ENCODE results near the gene AMPD3.

AMPD3 gene

DNA sequence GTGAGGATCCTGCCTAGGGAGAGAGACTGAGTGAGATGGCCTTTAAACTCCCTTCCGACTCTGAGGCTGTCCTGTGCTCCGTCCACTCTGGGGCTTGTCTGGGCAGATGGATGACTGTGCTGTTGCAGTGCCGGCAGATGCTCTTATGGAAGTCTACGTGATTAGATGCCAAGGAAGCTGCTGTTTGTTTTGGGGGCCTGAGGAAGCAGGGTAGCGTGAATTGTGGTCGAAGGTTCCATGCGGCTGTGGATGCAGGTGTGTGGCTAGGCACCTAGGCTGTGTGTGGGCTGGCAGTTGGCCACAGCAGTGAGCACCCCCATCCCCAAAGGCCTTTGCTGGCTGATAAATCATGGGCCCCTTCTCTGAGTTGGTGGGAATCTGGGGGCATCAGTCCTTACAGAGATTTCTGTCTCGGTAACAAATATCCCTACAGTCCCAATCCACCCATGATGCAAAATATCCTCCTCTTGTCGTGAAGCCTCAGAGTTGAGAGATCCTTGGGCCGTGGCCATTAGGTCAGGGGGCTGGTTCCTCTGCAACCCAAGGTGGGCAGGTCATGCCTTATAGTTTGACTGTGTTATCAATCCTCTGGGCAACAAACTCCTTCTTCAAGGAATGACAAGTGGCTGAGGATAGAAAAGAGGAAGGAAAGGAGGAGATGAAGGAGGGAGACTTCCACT, 31.2 kb downstream of the AMPD3 start:
- H3K4me3 ChIP-seq (ENCODE audit: low read depth, low read length) = no peak overlapping the region

DNA sequence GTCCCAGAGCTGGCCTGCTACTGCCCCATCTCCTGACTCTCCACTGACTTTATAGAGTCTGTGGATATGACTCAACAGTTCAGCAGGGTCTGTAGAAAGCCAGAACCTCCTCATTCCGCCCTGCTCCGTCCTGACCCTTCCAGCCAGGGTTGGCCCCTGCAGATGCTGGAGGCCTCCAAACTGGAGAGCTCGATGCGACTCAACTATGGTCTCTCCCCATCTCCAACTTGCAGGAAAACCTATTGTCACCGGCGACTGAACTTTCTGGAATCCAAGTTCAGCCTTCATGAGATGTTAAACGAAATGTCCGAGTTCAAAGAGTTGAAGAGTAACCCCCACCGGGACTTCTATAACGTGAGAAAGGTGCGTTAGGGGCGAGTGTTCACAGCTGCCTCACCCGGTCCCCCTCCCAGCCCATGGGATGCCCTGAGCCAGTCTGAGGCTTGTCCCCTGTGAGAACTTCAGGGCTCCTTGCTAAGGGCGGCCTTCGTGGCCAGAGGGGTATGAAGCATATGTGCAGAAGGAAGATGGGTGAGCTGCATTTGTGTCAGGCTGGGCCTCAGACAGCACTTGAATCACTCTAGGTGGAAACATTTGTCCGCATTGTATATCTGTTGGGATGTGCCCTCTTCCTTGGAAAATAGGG, 32.1 kb downstream of the AMPD3 start:
- H3K4me3 ChIP-seq (ENCODE audit: low read depth, low read length) = no peak overlapping the region

DNA sequence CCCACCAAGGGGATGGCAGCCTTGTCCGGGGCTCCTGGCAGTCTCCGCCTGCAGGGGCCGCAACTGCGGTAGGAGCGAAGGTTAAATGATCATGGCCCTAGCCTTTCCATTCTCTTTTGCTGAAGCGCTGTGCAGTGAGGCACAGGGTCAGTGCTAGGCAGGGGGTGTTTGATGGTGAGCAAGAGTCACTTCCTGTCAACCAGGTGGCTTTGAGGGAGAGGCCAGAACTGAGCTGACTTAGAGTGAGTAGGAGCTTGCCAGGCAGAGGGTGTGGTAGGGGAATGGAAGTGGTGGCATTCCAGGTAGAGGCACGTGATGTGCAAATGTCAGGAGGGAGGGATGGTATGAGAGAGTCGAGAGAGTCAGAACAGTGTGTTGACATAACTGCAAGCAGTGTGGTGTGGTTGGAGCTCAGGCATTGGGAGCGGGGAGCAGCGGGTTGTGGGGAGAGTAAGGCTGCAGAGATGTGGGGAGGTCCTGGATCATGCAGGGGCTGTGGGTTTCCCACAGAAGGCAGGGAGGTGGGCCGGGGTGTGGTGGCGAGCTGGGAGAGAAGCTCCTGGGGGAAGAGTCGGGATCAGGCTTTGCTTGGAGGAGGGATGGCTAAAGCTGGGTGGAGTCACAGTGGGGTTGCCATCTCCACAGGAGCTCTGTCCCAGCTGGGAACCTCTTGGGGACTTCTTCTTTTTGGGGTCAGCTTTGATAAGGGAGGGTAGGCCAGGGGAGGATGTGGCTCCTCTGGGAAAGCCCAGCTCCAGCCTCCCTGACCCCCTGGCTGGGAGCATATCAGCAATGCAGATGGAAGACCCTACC, 33.3 kb downstream of the AMPD3 start:
- no peak overlapping the region for H3K4me3 ChIP-seq (ENCODE audit: low read depth, low read length)

DNA sequence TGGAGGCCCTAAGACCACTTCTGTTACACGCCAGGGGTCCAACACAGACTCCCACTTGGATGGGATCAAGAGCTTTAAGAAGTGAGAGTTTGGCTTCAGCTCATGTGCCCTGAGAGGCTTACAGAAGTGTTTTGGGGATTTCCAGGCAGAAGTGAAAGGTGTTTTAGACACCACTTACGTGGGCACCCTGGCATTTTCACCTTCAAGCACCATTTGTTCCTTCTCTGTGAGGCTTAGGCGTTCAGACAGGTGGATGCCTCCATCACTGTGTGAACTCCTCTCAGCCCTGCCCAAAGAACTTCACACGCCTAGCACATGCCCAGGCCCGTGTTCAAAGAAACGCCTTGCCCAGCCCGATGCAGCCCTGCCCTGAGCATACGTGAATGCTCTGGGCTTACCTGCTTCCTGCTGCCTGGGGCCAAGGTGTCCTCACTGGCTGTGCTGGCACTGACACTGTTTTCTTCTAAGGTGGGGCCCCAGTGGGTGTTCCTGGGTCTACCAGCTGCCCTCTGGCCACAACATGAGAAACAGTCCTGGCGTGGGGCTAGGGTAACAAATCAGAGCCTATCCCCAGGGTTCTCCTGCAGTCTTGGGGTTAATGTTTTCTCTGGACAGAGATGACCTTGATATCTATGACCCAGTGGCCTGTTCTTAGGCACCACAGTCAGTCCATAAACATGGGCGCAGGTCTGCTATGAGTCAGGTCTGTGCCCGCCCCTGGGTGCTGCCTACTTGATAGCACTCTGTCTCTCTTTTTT, 34.0 kb downstream of the AMPD3 start:
- H3K4me3 ChIP-seq (ENCODE audit: low read depth, low read length) = no peak overlapping the region

DNA sequence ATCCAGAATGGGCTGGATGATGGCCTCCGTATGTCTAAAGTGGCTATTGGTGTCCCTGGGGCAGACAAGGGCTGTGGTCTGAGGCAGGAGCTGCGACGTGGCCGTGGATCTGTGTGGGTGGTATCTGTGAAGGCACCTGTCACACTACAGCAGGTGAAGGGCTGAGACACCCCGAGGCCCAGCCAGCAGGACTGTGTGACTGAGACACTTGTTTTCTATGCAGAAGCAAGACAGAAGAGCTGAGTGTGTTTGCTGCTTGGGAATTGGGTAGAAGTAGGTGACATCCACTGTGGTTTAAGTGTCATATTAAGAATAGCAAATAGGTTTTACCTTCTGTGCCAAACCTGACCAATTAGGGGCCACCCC, 35.0 kb downstream of the AMPD3 start:
- H3K4me3 ChIP-seq (ENCODE audit: low read depth, low read length) = no peak overlapping the region

DNA sequence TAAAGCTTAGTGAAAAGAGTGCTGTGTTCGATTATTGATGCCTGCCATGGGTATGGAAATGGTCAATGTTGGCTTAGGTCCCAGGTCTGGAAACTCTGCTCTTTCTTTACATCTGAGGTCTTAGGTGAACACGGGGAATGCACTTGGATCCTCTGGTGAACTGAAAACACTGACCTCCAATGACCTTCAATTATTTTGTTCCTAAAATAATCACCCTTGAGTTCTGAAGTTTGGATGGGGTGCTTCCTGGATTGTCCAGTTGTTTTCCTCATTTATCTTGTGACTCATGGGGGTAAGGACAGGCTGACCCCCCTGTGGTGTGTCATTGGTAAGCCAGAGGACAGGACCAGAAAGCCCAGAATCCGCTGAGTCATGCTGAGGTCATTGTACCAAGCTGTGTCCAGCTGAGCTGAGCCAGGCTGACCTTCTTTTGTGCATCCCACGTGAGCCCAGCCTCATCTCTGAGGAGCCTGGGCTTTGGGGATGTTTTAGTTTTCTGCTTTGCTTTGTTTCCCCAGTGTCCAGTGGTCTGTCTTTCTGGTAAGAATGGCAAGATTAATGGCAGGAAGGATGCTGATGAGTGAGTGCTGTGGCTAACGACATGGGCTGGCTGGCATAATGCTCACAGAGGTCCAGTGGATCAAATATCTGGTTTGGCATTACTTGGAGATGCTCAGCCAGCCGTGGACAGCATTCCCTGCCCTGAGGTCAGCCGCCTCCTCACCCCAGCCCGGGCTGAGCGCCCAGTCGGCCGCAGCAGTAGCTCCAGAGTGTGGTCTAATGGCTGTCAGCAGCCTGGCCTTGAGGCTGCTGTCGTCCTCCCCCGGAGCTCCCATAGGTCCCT, 35.6 kb downstream of the AMPD3 start:
- no peak overlapping the region for H3K4me3 ChIP-seq (ENCODE audit: low read depth, low read length)

DNA sequence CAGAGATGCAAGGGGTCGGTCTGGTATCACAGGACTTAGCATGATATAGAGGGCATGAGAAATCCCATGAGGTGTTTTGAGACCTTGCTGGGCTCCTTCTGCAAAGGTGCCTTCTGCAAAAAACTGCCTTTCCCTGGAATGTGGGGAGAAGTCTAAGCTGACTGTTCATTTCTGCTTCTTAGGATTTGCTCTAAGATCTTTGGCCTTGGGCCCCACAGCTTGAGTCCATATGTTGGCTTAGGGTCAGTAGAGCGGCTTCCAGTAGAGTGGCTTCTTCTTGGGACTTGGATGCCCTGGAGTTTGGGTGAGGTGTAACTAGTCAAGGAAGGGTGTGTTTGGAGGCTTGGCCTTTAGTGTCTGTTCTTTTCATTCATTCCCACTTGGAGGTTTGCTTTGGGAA, 37.0 kb downstream of the AMPD3 start:
- H3K4me3 ChIP-seq (ENCODE audit: low read depth, low read length) = no peak overlapping the region

DNA sequence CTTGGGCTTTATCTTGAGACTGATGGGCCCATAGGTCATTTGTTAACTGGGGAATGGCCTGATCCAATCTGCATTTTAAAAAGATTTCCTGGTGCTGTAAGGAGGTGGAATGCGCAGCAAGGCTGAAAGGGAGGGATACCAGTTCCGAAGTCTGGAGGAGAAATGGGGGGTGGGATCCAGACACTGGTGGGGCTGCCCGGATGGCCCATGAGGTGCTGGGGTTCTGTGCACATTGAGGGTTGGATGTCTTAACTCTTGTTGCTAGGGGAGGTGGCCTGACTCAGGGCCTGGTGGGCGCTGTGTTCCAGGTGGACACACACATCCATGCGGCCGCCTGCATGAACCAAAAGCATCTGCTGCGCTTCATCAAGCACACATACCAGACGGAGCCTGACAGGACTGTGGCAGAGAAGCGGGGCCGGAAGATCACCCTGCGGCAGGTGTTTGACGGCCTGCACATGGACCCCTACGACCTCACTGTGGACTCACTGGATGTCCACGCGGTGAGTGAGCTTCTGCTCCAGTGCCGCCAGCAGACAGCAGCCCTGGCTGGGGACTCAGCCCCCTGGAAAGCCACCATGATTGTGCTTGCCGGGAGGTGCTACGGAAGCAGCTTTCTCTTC, 38.1 kb downstream of the AMPD3 start:
- no peak overlapping the region for H3K4me3 ChIP-seq (ENCODE audit: low read depth, low read length)

DNA sequence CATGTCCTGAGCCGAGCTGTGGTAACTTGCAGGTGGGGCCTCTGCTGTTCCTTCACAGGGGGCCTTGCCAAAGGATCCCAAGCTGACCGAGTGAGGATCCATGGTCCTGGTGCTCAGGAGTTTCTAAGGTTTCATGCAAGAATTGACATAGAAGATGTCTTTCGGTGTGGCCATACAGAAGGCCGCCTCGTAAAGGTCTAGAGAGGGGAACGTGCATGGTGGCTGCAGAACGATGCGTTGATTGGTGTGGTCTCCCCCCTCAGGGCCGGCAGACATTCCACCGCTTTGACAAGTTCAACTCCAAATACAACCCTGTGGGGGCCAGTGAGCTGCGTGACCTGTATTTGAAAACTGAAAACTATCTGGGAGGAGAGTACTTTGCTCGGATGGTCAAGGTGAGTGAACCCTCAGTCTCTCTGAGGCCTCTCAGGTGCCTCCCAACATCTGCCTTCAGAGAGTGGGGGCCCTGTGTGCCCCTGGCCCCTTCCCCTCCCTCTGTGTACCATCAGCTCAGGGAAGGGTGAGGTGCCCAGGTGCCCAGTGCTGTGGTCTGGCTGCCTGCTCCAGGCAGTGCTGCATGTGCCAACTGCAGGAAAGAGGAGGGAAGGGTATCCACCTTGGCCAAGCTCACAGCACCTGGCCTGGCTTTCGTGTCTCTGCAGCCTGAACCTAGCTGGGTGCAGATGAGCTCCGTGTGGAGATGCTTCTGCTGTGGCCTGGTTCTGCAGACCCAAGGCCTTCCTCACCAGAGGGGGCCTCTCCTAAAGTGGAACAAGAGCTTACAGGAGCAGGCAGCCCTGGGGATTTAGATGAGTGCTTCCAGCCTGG, 39.8 kb downstream of the AMPD3 start:
- H3K4me3 ChIP-seq (ENCODE audit: low read depth, low read length) = no peak overlapping the region

DNA sequence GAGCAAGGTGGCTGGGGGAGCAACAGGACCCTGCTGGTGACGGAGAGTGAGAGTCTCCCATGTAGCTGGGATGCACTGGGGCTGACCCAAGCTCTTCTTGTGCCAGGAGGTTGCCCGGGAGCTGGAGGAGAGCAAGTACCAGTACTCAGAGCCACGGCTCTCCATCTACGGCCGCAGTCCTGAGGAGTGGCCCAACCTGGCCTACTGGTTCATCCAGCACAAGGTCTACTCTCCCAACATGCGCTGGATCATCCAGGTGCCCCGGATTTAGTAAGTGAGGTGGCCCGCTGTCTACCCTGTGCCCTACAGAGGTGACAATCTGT, 40.4 kb downstream of the AMPD3 start:
- H3K4me3 ChIP-seq (ENCODE audit: low read depth, low read length) = no peak overlapping the region

DNA sequence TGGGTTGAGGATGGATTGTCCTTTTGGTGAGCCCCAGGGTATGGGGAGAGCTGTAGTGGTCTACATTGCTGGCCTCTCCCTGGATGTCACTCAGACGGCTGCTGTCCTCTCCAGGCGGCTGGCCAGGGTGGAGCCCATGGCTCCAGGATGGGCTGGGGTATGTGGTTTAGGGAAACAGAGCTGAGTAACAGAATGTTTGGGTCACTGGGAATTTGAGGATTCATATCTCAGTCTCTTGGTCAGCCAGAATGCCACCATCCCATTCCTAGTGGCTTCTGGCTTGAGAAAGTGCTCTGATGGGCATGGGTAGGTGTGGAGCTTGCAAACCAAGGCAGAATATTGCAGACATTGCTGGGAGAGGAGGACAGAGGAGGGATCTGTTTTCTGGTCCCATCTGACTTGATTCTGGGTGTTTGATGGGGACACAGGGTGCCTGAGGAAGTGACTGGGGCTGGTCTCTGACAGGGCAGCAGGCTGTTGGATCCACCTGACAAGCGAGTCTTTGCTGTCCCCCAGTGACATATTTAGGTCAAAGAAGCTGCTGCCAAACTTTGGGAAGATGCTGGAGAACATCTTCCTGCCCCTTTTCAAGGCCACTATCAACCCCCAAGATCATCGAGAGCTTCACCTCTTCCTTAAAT, 41.4 kb downstream of the AMPD3 start:
- H3K4me3 ChIP-seq (ENCODE audit: low read depth, low read length) = no peak overlapping the region

DNA sequence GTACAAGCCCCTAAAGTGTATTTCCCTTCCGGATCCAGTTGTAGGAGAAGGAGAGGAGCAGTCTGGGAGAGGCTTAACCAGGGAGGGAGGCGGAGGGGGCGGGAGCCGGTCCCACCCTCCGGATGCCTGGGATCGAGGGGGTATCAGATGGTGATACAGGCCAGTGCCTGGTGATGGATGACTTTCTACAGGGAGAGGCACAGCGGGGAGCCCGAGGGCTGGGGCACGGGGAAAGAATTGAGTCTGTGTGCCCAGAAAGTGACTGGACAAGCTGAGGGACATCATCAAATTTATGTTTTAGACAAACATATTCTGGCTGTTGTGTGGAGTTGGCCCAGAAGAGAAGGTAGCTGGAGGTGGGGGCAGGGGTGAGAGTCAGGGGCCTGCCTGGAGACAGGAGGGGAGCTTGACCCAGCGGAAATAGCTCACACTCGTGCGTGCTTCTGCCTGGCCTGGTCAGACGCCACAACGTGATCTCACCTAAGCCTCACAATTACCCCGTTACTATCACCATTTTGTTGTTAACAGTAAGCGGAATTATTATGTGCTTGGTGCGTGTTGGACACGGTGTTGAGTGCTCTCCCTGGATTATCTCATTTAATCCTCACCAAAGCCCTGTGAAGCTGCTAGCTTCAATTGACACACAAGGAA, 42.4 kb downstream of the AMPD3 start:
- H3K4me3 ChIP-seq (ENCODE audit: low read depth, low read length) = no peak overlapping the region

DNA sequence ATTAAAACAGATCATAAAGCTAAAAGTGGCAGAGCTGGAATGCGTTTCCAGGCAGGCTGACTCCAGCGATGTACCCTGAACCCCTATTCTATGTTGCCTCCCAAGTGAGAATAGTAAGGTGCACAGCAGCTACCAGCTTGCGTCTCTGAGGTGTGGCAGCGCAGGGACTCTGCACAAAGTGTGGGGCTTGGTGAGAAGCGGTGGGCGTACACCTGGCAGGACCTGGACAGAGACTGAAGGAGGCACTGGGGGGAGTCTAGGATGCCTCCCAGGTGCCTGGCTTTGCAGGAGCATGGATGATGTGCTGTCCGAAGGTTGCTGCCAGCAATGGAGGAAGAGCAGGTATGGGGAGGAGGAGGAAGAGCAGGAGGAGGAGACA, 42.9 kb downstream of the AMPD3 start:
- H3K4me3 ChIP-seq (ENCODE audit: low read depth, low read length) = no peak overlapping the region

DNA sequence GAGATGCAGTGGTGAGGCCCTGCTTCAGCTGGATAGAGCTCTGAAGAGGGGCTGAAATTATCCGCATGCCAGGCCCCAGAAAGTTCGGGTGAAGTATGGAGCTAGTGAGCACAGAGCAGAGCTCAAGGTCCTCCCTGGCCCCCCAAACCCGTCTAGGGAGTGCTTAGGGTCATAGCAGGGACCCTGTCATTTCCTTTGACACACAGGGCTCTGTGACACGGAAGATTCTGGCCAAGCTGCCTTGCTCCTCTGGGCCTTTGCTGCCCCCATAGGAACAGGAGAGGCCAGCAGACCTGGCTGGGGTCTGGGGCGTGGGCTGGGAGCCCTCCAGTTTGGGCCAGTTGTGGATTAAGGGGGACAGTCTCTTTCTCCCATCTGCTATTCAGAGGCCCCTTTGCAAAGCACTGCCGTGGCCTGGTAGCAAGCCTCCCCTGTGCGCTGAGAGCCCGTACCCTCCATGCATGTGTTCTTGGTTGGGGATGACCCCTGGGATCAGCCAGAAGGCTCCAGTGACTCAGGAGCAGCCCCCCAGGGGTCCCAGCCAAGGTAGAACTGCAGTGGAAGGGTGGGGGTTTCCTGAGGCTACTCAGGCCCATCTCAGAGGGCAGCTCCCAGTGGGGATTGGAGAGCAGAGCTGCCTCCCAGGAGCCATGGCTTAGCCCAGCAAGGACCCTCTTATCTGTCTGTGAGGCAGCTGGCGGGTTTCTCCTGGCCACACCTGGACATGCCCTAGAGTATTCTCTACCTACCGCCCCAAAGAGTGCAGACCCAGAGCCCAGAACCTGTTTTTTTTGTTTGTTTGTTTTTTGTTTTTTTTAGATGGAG, 43.6 kb downstream of the AMPD3 start:
- no peak overlapping the region for H3K4me3 ChIP-seq (ENCODE audit: low read depth, low read length)

DNA sequence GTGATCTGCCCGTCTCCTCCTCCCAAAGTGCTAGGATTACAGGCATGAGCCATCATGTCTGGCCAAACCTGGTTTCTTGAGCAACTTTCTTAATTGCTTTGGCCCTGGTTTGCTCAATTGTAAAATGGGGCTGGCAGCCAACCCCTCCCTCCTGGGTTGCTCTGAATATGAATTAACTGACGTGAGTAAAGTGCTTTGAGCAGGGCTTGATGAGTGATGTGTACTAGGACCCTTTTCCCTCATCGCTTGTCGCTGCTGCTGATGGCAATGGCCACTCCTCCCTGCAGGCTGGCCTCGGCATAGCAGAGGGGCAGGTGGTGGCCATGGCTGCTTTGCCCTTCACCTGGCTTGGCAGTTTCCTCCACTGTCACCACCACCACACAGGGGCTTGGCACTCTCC, 44.4 kb downstream of the AMPD3 start:
- no peak overlapping the region for H3K4me3 ChIP-seq (ENCODE audit: low read depth, low read length)

DNA sequence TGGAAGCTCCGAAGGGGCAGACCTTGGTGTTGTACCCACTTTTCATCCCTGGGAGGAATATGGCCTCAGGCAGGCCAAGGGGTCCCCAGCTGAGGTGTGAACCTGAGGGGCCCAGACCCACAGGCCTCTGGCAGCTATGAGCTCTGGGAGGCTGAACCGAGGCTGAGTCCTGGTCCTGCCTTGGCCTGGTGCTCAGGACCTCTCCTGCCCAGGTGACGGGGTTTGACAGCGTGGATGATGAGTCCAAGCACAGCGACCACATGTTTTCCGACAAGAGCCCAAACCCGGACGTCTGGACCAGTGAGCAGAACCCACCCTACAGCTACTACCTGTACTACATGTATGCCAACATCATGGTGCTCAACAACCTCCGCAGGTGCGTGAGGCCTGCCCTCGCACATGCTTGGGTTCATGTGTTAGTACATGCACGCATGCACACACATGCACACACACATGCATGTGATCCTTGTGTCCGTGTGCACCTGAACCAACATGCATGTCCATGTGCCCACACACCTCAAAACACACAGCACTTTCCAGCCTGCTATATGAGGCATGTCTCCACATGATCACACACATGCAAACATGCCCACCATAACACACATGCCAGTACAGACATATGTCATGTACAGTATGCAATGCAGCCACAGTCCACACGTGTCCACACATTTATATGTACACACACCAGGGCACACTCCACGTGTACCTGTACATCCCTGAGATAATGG, 45.0 kb downstream of the AMPD3 start:
- no peak overlapping the region for H3K4me3 ChIP-seq (ENCODE audit: low read depth, low read length)

Data from iPS-11a (cell line).